ENCODE results near the gene AFTPH.

AFTPH gene

DNA sequence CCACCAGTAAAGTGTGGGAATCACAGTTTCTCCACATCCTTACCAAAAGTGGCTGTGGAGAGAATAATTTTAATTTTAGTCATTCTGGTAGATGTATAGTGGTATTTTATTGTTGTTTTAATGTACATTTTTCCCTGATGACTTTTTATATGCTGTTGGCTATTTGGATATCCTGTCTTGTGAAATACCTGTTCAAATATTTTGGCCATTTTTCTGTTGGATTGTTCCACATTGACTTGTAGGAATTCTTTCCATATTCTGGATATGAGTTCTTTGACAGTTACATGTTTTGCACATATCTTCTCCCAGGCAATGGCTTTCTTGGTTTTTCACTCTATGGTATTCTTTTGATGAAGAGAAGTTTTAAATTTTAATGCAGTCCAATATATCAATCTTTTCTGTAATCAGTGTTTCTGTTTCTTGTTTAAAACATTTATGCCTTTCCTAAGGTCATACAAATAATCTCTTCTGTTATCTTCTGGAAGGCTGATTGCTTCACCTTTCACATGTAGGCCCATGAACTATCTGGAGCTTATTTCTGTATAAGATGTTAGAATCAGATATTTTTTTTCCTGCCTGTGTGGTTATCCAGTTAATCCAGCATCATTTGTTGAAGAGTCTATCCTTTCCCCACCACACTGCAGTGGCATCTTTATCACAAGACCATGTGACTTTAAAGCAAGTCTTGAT, 19.0 kb downstream of the AFTPH start:
- no peak for DNase-seq

DNA sequence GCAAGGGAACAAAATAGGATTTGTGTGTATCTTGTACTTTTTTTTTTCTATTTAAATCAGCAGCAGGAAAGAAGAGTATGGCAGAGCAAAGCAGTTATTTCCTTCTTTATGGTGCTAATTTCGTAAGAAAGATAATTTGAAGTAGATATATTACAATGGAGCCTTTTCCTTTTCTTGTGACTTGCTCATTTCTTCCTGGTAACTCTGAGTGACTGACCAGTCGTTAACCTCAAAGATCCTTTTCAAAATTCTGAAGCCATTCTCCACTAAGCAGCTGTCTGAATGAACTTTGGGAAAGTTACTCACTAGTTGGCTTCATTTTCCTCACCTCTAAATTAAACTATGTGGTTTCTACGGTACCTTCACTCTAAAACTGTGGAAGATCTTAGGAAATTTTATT, 24.6 kb downstream of the AFTPH start:
- no peak for DNase-seq

DNA sequence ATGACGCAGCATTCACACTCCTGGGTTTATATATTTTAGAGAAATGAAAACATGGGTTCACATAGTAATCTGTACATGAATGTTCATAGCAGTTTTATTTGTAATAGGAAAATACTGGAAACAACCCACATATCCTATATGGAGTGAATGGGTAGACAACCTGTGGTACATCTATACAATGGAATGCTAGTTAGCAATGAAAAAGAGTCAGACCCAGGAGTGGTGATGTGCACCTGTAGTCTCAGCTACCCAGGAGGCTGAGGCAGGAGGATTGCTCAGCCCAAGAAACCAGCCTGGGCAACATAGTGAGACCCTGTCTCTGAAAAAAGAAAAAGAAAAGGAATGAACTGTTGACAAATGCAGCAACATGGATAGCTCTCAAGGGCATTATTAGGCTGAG, 25.9 kb downstream of the AFTPH start:
- DNase-seq = no peak

DNA sequence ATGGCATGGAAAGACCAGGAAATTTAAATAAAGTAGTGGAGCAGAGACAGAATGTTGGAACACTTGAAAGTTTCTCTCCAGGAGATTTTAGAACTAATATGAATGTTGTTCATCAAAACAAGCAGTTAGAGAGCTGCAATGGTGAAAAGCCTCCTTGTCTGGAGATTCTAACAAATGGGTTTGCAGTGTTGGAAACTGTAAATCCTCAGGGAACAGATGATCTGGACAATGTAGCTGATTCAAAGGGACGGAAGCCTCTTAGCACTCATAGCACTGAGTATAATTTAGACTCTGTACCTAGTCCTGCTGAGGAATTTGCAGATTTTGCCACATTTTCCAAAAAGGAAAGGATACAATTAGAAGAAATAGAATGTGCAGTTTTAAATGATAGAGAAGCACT, 27.7 kb downstream of the AFTPH start:
- no peak for DNase-seq

DNA sequence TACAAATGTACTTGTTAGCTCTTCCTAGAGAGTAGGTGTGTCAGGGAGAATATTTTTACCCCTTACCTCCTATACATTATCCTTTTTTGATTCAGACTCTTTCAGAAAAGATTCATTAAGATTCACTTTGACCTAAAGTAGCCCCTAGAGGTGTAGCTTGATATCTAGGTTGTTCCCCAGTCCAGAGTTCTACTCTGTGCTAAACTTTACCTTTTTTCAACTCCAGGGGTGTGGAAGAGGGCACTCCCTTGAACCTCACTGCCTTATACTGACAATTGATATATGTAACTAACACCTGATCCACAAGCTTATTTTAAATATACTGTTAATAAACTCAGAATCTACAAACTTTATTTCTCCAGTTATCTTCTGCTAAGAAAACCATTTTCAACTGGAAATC, 30.0 kb downstream of the AFTPH start:
- no peak for DNase-seq

DNA sequence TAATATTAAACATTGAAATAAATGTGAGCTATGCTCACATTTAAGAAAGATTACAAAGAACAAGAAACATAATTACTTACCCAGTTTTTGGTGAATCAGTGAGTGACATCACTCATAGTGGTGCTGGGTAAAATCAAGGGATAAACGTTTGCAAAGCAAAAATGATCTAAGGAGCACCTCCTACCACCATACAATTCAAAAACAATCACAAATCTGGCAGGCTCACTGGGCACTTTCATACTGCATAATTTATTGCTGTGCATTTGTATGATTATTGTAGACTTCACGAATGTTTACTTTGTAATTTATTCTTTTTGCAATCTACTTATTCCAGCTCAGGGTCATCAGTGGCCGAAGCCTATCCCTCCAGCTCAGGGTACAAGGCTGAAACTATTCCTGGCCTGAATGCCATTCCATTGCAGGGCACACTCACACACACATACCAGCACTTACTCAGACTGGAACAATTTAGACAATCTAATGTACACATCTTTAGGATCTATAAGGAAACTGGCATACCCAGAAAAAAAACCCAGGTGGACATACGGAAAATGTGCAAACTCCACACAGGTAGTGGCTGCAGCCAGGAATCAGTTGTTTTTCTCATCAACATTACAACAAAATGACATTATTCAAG, 34.4 kb downstream of the AFTPH start:
- DNase-seq = no peak

DNA sequence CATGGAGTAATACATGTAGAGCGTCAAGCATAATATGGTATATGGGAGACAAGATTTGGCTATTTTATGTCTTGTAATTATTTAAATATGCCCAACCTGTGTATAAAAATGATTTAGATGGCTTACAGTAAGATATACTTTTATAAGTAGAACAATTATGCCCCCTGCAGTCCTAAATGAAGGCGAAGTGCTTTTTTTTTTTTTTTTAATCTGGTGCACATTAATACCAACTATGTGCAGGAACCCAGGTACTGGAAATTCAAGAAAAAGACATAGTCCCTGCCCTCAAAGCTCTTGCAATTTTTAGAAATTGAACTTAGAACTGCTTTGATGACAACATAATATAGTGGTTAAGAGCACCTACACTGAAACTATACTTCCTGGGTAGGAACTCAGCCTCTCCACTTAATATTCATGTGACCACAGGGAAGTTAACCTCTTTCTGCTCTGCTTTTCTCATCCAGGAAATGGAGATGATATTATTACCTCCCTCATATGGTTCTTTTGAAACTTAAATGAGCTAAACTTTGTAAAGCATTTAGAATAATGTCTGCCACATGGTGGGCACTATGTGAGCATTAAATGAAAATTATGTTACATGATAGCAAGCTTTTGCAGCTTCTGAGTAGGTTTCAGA, 38.1 kb downstream of the AFTPH start:
- no peak for DNase-seq

DNA sequence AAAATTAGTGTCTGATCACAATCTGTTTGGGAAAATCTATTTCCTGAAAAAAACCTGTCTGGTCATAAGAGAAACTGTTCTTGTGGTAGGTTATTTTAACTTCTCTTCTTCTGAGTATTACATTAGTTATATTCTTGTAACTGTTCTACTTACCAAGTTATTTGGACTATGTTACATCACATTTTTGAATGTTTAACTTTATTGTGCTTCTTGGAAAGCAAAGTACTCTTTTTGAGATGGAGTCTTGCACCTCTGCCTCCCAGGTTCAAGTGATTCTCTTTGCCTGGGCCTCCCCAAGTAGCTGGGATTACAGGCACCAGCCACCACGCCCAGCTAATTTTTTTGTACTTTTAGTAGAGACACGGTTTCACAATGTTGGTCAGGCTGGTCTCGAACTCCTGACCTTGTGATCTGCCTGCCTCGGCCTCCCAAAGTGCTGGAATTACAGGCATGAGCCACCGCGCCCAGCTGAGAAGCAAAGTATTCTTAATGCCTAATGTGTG, 39.4 kb downstream of the AFTPH start:
- no peak for DNase-seq

DNA sequence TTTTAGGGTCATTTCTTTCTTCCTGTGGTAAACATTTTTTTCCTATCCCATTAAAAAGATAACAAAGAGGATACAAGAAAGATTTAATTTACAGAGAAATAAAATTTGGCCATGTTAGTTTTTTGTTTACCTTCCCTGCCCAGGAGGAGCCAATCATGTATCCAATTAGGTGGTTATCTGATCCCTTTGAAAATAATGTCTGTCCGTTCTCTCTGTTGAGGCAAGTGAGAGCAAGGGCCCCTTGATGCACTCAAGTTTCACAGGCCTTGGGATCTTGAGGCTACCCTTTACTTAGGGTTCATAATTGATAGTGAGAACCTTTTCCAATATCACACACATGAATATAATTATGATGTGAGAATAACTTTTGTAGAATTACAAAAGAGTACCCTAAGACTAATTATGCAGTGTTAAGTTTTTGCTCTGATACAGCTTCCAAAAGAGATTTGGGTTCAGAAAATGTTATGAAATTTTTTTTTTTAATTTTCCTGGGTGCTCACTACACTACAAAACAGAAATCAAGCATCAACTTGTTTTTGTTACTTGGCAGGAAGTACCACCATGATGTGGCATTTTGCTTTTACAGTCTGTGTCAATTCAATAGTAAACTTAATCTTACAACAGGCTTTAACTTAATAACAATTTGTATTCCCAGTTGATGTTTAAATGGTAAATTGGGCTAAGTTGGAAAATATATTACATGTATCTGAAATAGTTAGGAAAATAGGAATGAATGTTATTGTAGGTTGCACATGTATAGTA, 42.0 kb downstream of the AFTPH start:
- DNase-seq = no peak

DNA sequence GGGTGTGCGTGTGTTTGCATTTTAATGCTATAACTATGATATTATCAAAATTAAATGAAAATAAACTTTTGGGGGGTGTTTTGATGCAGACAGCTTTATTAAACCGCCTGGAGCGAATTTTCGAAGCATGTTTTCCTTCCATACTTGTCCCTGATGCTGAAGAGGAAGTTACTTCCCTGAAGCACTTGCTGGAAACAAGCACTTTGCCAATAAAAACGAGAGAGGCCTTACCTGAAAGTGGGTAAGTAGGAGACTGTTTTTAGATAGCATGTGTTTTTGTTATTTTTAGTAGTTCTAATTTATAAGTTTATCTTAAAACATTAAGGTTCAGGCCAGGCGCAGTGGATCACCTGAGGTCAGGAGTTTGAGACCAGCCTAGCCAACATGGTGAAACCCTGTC, 43.3 kb downstream of the AFTPH start:
- no peak for DNase-seq

DNA sequence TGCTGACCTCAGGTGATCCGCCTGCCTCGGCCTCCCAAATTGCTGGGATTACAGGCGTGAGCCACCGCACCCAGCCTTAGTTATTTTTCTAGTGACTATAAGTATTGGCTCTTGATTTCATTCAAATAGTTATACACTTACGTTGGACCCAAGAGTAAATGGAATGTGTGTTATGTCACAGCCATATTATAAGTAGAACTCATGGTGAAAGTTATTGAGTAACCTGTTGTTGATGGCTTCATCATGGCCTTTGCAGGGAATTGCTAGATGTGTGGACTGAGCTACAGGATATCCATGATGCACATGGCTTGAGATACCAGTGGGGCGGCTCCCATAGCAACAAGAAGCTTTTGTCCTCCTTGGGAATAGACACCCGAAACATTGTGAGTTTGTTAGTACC, 44.7 kb downstream of the AFTPH start:
- no peak for DNase-seq

DNA sequence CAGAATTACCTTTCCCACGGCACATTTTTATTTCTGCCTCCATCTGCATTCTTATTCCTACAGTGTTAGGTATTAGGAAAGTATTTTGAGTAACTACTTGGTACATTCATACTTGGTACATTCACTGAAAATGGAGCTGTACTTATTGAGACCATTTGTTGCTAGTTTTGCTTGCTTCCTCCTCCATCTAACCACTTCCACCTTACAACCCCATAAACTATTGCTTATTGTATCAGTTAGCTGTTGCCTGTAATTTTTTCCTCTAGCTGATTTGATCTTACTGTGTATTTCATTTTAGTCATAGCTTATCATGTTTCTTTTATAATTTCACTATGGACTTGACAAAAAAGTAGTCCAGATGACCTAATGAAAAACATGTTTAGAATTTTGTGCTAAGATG, 50.7 kb downstream of the AFTPH start:
- no peak for DNase-seq

DNA sequence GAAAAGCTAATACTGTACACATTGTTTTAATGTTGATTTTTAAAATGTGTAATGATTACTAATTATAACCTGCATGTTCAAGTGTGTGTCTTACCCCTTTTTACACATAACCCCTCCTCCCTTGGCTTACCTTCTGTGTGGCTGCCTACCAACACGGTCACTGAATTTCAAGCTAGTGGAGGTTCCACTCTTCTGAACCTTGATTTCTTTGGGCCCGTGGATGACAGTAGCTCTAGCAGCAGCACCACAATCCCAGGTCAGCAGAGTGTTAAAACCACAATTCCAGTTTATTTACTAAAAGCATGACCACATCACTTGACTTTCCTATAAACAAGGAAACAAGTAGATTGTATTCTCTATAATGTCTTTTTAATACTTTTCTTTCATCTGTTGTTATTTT, 56.9 kb downstream of the AFTPH start:
- DNase-seq = no peak

DNA sequence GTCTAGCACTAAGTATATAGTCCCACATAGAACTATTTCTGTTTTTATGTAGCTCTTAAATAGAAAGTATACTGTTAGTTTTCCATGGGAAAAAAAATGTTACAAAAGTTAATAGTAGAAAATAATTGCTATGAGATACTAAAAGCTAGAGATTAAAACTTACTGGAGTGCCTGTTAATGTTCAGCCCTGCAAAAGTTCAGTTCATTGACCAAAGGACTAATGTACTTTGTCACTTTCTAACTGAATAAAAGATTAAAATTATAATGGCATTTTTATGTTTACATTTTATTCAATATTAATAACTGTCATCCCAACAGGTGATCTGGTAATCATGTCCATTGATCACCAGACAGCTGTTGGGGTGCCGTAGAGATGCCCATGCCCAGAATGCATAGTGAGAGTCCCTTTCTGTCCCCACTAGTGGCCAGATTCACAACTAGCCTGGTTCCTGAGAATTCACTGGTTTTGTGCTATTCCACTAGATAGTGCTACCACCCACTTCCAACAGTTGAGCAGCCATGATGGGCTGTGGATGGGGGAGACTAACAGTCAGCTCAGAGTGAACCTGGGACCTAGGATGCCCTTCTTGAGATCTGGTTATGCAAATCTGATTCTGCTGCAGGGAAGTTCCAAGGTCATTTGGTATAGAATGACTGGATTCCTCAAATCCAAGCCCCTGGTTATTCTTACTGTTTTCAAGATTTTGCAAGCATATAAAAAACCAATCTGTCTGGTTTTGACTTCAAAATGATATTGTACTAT, 57.8 kb downstream of the AFTPH start:
- DNase-seq = no peak

DNA sequence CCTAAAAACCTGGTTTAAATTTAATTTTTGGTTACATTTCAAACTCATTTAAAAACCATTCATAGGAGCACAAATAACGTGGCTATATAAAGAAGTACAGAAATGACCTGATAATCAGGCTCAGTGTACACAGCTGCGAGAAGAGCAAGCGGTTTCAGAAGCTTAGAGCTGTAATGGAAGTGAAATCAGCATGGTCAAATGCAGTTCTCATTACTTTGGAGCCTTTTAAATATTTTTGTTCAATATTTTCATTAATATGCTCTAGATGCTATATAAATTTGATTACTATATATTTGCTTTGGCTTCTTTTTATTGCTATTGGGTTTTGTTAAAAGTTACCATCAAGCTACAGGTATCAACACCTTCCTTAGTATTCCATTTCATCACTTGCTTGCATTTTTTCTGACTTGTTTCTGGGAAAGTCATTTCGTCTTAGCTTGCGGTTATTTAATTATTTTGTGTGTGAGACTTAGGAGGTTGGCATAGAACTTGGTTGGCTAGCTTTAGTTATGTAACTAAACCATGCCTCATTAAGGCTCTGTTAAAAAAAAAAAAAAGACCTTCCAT, 58.7 kb downstream of the AFTPH start:
- DNase-seq = no peak

DNA sequence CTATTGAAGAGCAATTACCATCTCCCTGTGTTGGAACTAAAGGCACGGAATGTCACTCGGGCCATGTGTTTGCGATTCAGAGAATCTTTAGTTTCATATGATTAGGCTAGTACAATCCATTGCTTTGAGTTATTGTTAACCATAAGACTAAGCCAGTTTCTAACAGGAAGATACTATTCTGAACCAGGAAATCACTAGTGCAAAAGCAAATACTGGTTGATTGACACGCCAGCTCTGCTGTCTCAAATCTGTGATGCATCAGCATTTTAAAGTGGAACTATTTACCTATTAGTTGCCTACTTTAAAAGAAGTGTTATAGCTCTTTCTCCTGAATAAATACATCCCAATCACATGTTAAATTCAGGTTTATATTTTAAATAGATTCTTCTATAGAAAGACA, 61.9 kb downstream of the AFTPH start:
- DNase-seq = no peak

DNA sequence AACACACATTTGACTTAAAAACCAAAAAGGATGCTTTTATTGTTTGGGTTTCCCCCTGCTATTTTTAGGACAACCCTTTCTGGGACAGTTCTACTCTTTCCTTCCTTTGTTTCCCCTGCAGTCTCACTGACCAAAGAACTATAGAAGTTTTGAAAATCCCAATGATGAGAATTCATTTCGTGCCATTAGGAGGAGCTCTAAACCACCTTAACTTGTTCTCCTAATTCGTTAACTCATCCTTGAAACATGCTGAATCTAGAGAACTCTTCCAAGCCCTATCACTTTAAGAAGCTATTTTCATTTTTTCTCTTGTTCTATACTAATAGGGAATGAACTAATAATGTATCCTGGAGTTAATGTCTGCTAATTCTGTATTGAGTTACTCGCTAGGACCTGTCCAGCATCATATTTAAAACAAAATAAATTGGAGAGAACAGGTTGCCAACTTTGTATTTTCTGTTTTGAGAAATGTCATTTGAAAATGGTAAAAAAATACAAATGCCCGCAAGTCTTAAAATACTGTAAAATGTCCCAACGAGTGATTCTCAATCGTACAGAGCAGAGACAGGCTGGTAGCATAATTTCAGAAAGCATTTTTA, 62.9 kb downstream of the AFTPH start:
- DNase-seq = peak; percentile 11

DNA sequence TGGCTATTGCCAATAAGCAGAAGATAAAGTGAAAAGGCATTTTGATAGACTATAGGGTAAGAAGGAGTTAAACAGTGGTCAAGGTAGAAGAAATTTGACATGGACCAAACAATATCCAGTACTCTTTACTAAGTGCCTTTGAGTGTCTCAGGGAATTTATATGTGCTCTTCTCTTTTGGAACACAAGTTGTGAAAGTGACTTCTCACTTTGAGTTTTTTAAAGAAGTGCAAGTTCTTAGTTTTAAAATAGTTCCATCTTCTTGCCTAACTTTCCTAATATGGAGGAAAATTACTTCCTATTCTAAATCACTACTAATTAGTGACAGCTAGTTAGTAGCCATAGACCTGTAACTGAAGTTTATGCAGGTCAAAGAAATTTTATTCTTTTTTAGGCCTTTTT, 63.4 kb downstream of the AFTPH start:
- DNase-seq = no peak

DNA sequence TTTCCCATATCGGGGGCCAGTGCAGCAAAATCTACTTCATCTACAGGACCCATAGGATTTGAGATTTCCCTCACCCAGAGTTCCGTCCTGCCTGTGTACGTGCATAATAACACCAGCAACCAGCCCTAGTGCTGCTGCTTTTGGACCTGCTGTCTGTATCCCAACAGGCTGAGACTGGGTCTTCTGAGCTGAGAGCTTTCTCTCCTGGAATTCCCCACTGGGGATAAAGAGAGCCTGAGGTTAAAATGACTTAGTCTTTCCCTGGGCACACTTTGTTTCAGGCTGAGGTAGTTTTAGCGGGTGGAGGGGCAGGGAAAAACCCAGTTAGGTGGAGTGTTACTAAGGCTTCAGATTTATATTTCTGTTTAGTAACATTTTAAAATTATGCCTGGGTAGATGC, 67.1 kb downstream of the AFTPH start:
- DNase-seq = no peak

DNA sequence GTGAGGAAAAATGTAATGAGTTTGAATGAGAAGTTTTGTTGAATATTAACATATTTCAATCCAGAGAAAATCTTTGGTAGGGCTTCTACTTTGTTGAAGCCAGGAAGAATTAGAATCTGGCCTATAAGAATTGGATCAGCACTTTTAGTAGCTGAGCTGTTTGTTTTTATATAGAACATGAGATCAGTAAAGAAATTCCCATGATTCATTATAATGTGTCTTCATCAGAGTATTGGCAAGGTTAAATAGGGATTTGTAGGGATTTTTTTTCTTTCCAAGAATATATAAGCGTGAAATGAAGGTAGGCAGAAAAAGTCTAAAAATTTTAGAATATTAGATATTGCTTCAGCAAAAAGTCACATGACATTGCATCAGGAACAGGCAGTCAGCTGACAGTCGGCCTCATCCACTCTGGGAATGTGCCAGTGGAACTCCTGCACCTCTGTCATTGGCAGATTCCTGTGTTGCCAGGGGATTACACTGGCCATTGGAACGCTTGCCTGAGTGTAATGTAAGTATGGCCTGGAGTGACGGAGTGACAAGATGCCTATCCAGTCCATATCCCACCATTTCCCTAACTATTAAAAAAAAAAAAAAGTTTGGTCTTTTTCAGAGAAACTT, 69.0 kb downstream of the AFTPH start:
- DNase-seq = no peak

DNA sequence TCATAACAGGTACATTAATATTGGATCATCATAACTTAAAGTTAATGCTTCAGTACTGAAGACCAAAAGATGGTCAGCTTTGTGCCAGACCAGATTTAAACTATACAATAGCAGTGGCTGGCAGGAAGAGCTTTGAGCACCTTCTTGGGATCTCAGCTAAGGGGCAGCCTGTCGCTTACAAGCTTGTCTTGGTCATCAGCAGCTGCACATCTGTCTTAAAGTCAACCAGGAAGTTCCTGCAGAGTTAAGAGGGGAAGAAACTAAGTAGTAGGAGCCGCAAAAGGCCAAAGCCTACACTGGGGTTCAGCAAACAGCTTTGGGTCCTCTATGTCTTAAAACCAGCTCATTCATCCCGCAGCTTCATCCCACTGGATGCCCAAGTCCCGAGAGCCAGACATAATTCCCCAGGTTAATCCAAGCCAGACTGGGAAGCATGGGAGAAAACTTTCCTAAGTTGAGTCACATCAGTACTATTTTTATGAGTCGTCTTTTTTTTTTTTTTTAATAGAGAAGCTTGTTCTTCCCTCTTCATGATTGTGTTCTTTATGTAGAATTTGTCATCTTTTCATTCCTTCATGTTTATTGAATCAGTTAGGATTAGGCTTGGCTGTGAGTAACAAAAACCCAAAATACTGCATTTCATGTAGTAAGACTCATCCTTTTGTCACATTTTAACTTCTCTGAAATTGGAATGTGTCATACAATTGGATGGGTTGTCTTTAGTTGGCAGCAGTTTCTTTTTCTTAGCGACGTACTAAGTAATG, 70.3 kb downstream of the AFTPH start:
- no peak for DNase-seq

All from NCI-H524 treated with DMSO at 0.1 percent for 48 hours (cell line).